CD4-positive, alpha-beta T cell treated with Interleukin-2 at 100 ng/mL for 4 hours (primary cell): ENCODE data around the gene SEMA3B.
"Not testable (repeated sequence)": the region's sequence is repeated elsewhere in the genome, so short reads cannot be mapped to it uniquely, and the experiment has no call there.

ENCODE experiments used
- DNase-seq: peaks from one replicate; pipeline ENCODE4 v3.0.0-alpha.2; 2020; ENCODE audit warnings: low spot score

SEMA3B gene

GRCh38 chr3:50272911-50273688 is 4.2 kb downstream of the SEMA3B start:
- DNase-seq: peak; percentile 87

- DNase-seq: no peak
These were observed 4.7 kb downstream of the SEMA3B start for GRCh38 chr3:50273689-50274065.

- peak; percentile 67 for DNase-seq
These were observed 5.6 kb downstream of the SEMA3B start for GRCh38 chr3:50274371-50275104.

GRCh38 chr3:50275141-50275995 is 6.4 kb downstream of the SEMA3B start:
- no peak for DNase-seq

- no peak for DNase-seq
These were observed 7.2 kb downstream of the SEMA3B start for GRCh38 chr3:50275996-50276761.

- DNase-seq: no peak
These were observed 7.8 kb downstream of the SEMA3B start for GRCh38 chr3:50276762-50277101.

- no peak for DNase-seq
These were observed 9.4 kb downstream of the SEMA3B start for GRCh38 chr3:50278123-50278879.

GRCh38 chr3:50278880-50279224 is 9.9 kb downstream of the SEMA3B start, which contains the start of gene LSMEM2:
TSS of gene LSMEM2 (plus strand) at chr3:50279087. CDS start at chr3:50279114, 27 bp downstream.
- DNase-seq: no peak

GRCh38 chr3:50279255-50280016 is 10.5 kb downstream of the SEMA3B start:
- no peak for DNase-seq

- not testable (repeated sequence) for DNase-seq
These were observed 15.2 kb downstream of the SEMA3B start for GRCh38 chr3:50284121-50284520.

- DNase-seq: no peak
These were observed 17.6 kb downstream of the SEMA3B start for GRCh38 chr3:50286322-50287227.

- no peak for DNase-seq
These were observed 18.3 kb downstream of the SEMA3B start for GRCh38 chr3:50287262-50287661.

GRCh38 chr3:50288387-50289007 is 19.6 kb downstream of the SEMA3B start:
- no peak for DNase-seq

- no peak for DNase-seq
These were observed 20.2 kb downstream of the SEMA3B start for GRCh38 chr3:50289130-50289529.

- no peak for DNase-seq
These were observed 21.3 kb downstream of the SEMA3B start for GRCh38 chr3:50290161-50290641.

GRCh38 chr3:50292159-50293078 is 23.5 kb downstream of the SEMA3B start, which contains the start of gene IFRD2:
TSS of gene IFRD2 (minus strand) at chr3:50292429. CDS start at chr3:50292274, 155 bp downstream.
- peak; percentile 97 for DNase-seq

- no peak for DNase-seq
These were observed 24.3 kb downstream of the SEMA3B start for GRCh38 chr3:50293079-50293801.
